GM18526 (cell line): ENCODE results near the gene CTBP1.
A peak's percentile ranks its signal among the peaks of the same experiment; 100 is the strongest.

Source experiments
- POLR2A ChIP-seq: IDR thresholded peaks from 3 replicates; pipeline ENCODE4 v1.6.1; 2011; ENCODE audit not compliant: insufficient read length; ENCODE audit errors: extremely low read depth

CTBP1 gene

GRCh38 chr4:1248245-1249147 is at the start of gene CTBP1:
Gene CTBP1, minus strand, starts transcription at chr4:1249130. Its CDS starts 7,799 bp downstream, at chr4:1241331.
- TF ChIP-seq POLR2A, result peak; percentile 41

GRCh38 chr4:1298461-1298860 is 49.5 kb upstream of the CTBP1 start:
- no peak for TF ChIP-seq POLR2A

GRCh38 chr4:1297456-1298325 is 48.8 kb upstream of the CTBP1 start:
- no peak for TF ChIP-seq POLR2A

- TF ChIP-seq POLR2A, result no peak
Measured at GRCh38 chr4:1297023-1297395, 48.1 kb upstream of the CTBP1 start.

GRCh38 chr4:1296324-1297022 is 47.5 kb upstream of the CTBP1 start:
- no peak for TF ChIP-seq POLR2A

- no peak for TF ChIP-seq POLR2A
Measured at GRCh38 chr4:1295405-1296055, 46.6 kb upstream of the CTBP1 start.

GRCh38 chr4:1294891-1295290 is 46.0 kb upstream of the CTBP1 start:
- no peak for TF ChIP-seq POLR2A

GRCh38 chr4:1294424-1294823 is 45.5 kb upstream of the CTBP1 start:
- TF ChIP-seq POLR2A, result no peak

GRCh38 chr4:1293991-1294390 is 45.1 kb upstream of the CTBP1 start:
- no peak for TF ChIP-seq POLR2A

GRCh38 chr4:1293531-1293941 is 44.6 kb upstream of the CTBP1 start:
- no peak for TF ChIP-seq POLR2A

GRCh38 chr4:1291996-1292702 is 43.2 kb upstream of the CTBP1 start:
- no peak for TF ChIP-seq POLR2A

- TF ChIP-seq POLR2A, result no peak
Measured at GRCh38 chr4:1291091-1291490, 42.2 kb upstream of the CTBP1 start.

- no peak for TF ChIP-seq POLR2A
Measured at GRCh38 chr4:1290165-1290977, 41.4 kb upstream of the CTBP1 start.
